HG03139 (cell line): ENCODE results near the gene PDZD4.

Source experiments
- ATAC-seq: cut with Tn5 transposase; IDR thresholded peaks from one replicate; pipeline ENCODE4 v1.9.1; 2021; ENCODE audit not compliant: unreplicated experiment

The PDZD4 gene

GRCh38 chrX:153829799-153830639, at the start of gene PDZD4:
PDZD4 (minus strand) TSS chrX:153830544; CDS start chrX:153830298, 246 bp downstream.
- ATAC-seq = no peak

DNA sequence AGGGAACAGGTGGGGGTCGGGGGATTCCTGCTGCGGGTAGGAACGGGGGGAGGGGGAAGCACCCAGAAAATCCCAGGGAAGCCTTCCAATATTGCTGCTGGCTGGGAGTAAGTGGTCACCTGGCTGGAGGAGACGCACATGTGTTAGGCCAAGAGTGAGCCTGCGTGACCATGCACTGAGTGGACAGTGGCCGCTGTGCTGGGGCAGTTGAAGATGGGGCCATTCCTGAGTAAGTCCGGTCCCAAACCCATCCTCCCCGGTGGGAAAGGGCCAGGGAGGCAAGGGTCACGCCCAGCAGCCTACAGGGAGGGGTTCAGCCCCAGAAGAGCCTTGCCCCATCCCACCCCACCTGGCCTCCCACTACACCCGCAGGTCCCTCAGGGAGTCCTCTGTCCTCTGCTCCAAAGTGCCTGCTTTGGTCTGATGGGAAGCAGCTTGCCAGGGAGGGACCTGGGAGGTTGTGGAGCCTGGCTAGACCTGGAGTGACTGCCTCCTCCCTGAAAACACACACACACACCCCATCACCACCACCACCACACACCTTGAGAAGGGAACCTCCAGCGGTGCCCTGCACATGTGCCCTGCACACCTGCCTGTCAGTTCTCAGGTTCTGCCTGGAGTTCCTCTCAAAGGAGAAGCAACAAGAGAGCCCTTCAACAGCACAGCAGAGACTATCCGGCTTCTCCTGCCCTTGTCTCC, 49.5 kb upstream of the PDZD4 start:
- no peak for ATAC-seq

DNA sequence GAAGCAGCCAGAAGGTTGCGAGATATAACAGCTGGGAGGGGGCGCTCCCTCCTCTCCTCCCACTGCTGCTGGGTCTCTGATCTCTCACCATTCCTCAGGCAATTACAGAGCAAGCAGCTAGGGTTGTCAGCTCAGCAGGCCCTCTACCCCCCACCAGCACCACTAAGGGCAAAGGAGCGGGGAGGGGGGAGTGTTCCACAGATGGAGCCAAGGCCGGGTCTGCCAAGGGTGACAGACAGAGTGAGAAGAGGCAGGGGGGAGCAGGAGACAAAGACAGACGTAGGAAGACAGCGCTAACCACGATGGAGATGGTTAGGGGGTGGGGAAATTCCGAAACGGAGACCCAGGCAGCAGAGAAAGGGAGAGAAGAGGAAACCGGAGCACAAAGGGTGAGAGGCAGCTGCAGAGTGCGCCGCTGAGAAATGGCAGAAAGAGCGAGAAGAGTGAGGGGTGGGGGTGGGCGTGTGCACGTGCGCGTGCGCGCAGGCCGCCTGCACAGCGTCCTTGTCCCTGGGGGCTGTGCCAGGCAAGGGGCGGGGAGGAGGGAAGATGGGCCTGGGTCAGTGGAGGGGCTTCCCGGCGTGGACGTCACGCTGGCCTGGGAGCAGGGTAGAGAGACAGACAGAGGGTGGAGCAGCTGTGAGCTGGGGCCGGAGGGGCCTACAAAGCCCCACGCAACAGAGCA, 48.8 kb upstream of the PDZD4 start:
- no peak for ATAC-seq

DNA sequence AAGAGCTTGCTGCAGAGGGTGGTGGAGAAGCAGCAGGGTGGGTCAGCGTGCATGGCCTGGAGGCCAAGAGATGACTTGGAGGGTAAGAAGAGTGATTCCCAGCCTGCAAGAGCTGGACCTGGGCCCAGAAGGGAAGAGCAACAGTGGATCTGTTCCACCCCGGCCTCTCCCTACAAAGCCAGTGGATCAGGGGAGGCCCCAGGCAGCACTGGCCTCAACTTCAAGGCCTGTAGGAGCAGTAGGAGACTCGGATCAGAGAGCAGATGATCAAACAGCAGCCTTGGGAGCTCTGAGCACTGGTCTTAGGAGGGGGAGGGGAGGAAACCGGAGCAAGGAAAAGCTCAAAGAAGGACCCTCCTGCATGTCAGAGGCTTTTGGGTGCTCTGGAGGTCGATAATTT, 48.0 kb upstream of the PDZD4 start:
- no peak for ATAC-seq

DNA sequence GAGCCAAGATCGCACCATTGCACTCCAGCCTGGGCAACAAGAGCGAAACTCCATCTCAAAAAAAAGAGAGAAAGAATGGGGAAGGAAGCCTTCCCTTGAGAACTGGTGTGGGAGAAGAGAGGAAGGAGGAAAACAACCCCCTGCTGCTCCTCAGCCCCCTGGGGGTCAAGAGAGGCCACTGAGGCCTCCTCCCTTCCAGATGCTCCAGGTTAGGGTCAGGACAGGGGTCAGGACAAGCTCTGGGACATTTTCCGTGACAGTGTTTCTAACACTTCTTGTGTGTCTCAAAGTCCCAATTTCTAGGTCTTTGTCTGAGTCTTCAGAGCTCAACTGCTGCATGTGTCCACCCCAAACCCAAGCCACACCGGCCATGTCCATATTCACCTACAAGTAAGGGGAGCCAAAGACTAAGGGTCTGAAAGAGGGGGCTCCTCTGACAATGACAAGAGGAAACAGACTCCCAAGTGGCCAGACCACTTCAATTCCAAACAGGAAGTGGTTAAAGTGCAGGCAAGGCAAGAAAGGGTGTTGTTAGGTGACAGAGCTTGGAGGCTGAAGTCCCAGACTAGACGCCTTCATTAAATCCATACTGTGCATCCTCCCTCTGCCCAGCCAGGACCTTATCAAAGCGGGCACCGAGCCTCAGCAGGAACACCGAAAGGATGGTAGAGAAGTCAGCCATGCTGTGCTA, 47.4 kb upstream of the PDZD4 start:
- ATAC-seq = no peak

GRCh38 chrX:153876112-153876491, 45.8 kb upstream of the PDZD4 start:
- ATAC-seq = no peak

GRCh38 chrX:153875391-153876111, 45.2 kb upstream of the PDZD4 start:
- ATAC-seq = no peak

GRCh38 chrX:153874366-153875125, 44.2 kb upstream of the PDZD4 start:
- no peak for ATAC-seq

DNA sequence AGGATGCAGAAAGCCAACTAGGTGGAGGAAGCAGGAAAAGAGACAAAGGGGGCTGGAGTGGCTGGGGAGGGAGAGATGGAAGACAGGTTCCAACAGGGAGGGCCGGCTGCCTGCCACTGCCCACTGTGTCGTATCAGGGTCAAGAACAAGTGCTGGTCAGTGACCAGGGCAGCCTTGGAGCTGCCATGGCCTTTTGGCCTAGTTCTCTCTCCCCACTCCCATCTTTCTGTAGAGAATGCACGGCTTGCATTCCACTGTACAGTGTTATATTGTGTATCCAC, 43.7 kb upstream of the PDZD4 start:
- no peak for ATAC-seq

- no peak for ATAC-seq
These were observed 43.1 kb upstream of the PDZD4 start for GRCh38 chrX:153873282-153874084.

GRCh38 chrX:153871946-153872878, 41.9 kb upstream of the PDZD4 start:
- ATAC-seq = no peak

DNA sequence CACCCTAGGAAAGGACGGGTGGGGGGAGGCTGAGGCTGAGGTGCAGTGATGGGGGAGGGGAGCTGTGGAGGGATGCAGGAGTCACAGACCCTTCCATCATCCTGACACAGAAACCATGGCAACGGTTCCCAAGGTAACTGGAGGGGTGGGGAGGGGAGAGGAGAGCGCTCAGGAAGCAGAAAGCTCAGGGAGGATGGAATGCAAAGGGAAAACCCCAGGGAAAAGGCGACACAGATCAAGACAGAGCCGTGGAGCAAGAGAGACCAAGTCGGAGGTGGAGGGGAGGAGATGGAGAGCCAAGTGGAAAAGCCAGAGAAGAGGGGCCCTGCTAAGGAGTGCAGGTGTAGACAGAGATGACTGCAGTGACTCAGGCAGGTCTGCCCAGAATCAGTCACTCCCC, 41.1 kb upstream of the PDZD4 start:
- ATAC-seq = no peak

DNA sequence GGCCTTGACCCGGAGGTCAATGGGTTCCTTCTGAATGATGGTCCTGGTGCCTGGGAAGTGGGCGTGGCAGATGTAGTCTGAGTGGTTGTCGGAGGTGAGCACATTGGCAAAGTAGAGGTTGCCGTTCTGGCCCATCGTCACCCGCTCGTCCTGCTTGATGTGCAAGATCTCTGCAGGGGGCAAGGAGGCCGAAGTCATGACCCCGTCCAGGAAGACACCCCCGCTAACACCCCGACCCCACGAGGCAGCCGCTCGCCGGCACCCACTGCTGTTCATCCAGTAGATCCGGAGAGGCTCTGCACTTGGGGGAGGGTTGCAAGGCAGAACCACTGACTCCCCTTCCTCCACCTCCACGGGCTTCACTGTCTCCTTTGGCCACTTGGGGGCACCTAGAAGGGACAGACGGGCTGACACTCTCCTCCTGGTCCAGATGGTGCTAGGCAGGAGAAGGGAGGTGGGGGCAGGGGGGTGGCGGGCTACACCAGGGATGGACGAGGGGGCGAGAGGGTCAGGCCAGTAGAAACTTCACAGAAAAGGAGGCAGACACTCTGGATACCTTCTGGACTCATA, 40.5 kb upstream of the PDZD4 start:
- no peak for ATAC-seq

GRCh38 chrX:153870288-153870690, 39.9 kb upstream of the PDZD4 start:
- no peak for ATAC-seq

- no peak for ATAC-seq
These were observed 39.3 kb upstream of the PDZD4 start for GRCh38 chrX:153869473-153870287.

DNA sequence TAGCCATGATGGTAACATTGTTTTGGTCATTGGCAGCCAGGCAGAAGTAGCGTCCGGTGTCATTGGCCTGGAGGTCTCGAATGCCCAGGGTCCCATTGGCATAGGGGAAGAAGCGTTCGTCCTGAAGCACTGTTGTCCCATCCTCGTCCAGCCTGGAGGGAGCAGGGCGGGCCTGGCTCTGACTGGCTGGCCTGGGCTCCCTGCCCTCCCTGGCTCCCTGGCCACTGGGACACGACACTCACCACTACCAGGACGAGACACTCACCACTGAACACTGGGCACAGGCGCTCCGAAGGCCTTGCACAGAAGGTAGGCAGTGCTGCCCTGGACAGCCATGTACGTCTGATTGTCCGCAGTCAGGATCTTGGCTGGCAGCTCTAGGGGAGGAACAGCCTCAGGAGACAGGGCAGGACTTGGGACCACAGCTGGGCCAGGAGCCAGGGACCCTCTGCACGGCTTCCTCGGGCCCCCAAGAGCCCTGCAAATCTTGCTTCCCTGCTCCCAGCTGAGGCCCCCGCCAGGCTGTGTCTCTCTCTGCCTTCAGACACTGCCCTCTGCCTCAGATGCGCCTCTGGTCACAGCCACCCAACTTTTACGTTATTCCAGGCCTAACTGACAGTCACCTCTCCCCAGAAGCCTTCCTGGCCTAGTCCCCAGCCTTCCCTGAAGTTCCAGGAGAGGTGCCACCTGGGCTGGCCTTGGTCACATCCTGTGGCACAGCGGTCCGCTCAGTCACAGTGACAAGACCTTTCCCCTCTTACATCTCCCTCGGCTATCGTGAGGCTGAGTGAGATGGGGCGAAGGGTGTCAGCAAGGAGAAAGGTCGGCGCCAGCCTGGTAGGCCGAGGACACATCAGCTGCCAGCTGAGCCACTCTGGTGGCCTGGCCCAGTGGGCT, 38.5 kb upstream of the PDZD4 start:
- ATAC-seq = no peak
